ENCODE measurements around the gene HMBS. TPM values are rescaled to one million over a fixed set of nuclear protein-coding genes. Genes with fewer than 3 reads are reported as not detected.
A peak's percentile ranks its signal among the peaks of the same experiment; 100 is the strongest.
"Not testable (repeated sequence)": the region's sequence is repeated elsewhere in the genome, so short reads cannot be mapped to it uniquely, and the experiment has no call there.

HMBS gene
- total RNA-seq, 3 donors from 2014 or later = 5.6 to 21.6 (median 8.9) TPM

DNA sequence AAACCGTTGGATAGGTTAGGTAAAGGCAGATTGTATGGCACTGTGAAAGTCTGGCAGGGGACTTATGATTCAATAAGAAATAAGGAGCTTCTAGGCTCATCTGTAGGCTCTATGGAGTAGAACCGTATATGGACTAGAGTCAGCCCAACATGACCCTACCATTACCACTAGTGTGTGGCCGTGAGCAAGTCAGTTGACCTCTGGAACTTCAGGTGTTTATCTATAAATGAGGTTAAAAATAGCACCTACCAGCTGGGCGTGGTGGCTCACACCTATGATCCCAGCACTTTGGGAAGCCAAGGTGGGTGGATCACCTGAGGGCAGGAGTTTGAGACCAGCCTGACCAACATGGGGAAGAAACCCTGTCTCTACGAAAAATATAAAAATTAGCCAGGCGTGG, 41.1 kb downstream of the HMBS start:
- no peak for DNase-seq (ENCODE audit: low spot score in 2 of 2)
- intact Hi-C loops (cut with DNase I; ENCODE audit: low total_unique reads) = no loop called here
- no peak overlapping the region for H3K27ac ChIP-seq
- H3K4me1 ChIP-seq = peaks cover 4 to 7% of the 10 kb centered on the region in 2 donors
- H3K9me3 ChIP-seq = no peaks in the 10 kb centered on the region
- no peaks in the 10 kb centered on the region for H3K36me3 ChIP-seq
- TF ChIP-seq, protein P1, sequence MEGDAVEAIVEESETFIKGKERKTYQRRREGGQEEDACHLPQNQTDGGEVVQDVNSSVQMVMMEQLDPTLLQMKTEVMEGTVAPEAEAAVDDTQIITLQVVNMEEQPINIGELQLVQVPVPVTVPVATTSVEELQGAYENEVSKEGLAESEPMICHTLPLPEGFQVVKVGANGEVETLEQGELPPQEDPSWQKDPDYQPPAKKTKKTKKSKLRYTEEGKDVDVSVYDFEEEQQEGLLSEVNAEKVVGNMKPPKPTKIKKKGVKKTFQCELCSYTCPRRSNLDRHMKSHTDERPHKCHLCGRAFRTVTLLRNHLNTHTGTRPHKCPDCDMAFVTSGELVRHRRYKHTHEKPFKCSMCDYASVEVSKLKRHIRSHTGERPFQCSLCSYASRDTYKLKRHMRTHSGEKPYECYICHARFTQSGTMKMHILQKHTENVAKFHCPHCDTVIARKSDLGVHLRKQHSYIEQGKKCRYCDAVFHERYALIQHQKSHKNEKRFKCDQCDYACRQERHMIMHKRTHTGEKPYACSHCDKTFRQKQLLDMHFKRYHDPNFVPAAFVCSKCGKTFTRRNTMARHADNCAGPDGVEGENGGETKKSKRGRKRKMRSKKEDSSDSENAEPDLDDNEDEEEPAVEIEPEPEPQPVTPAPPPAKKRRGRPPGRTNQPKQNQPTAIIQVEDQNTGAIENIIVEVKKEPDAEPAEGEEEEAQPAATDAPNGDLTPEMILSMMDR (IDR thresholded peaks at IDR 0.05) = no peak
- no peak for TF ChIP-seq POLR2AphosphoS5 (IDR thresholded peaks at IDR 0.05)
- TF ChIP-seq POLR2A (IDR thresholded peaks at IDR 0.05) = no peak
- H3K4me3 ChIP-seq = no peak overlapping the region
- H3K27me3 ChIP-seq = no peaks in the 10 kb centered on the region

DNA sequence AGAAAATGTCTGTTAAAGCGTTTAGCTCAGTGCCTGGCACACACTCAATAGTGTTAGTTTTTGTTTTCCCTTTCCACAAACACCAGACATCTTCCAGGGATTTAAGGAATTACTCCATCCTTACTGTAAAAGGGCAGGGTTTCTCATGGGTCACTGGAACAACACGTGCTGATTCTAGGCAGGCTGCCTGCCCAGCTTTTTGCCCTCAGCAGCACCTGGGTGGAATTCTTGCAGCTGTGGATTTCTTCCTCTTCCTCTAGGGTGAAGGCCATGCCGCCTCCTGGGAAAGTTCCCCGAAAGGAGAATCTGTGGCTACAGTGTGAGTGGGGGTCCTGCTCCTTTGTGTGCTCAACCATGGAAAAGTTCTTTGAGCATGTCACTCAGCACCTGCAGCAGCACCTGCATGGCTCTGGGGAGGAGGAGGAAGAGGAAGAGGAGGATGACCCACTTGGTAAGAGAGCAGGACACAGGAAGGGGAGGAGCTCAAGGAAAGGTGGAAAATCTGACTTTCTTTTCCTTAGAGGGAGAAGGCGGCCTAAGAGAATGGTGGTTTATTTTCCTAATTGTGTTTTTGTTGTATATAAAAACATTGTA, 42.1 kb downstream of the HMBS start:
- Histone ChIP-seq H3K9me3 (no peaks in the 10 kb centered on the region), H3K27me3 (no peaks in the 10 kb centered on the region), H3K4me1 (peaks cover 4 to 7% of the 10 kb centered on the region in 2 donors), H3K36me3 (no peaks in the 10 kb centered on the region), H3K27ac (no peak overlapping the region), H3K4me3 (no peak overlapping the region)
- TF ChIP-seq POLR2A (IDR thresholded peaks at IDR 0.05) (no peak), POLR2AphosphoS5 (IDR thresholded peaks at IDR 0.05) (no peak)
- TF ChIP-seq, protein P1 (IDR thresholded peaks at IDR 0.05) = no peak
- DNase-seq (ENCODE audit: low spot score in 2 of 2) = no peak
- intact Hi-C loops (cut with DNase I; ENCODE audit: low total_unique reads) = no loop called here

DNA sequence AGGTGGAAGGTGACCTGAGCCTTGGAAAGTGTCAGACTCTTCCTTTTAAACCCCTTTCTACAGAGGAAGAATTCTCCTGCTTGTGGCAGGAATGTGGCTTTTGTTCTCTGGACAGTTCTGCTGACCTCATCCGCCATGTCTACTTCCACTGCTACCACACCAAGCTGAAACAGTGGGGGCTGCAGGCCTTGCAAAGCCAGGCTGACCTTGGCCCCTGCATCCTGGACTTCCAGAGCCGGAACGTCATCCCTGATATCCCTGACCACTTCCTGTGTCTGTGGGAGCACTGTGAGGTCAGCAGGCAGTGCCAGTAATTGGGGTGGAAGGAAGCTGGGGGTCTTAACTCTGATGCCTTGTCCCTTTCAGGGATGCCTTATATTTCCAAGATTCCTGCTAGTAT, 46.0 kb downstream of the HMBS start:
- no peak overlapping the region for H3K27ac ChIP-seq
- TF ChIP-seq, protein P1 (IDR thresholded peaks at IDR 0.05) = no peak
- no peaks in the 10 kb centered on the region for H3K36me3 ChIP-seq
- H3K4me1 ChIP-seq = no peaks in the 10 kb centered on the region
- intact Hi-C loops (cut with DNase I; ENCODE audit: low total_unique reads) = no loop called here
- DNase-seq (ENCODE audit: low spot score in 2 of 2) = no peak
- H3K27me3 ChIP-seq = no peaks in the 10 kb centered on the region
- no peak overlapping the region for H3K4me3 ChIP-seq
- H3K9me3 ChIP-seq = no peaks in the 10 kb centered on the region

DNA sequence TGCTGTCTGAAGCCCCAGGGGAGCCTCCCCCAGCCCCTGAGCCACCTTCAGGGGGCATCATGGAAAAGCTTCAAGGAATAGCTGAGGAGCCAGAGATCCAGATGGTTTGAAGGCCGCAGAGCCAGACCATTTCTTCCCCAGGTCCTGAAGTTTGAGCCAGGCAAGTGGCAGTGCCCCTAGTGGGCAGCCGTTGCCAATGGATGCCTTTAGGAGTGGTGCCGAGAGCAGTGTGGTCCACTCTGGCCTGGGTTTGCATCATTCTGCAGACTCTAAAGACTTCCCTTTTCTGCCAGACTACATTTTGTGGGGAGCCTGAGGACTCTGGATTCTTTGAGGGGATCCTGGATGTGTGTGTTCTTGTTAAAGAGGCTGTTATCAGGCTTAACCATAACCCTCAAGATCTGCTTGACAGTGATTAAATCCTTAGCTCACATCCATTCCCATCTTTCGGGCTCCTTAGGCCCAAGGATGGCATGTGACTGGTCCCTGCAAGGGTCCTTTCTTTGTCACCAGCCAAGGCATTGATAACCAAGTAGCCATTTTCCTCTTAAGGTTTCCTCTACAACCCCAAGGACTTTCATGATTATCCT, 49.8 kb downstream of the HMBS start:
- Histone ChIP-seq H3K27ac (no peak overlapping the region), H3K9me3 (no peaks in the 10 kb centered on the region), H3K4me3 (no peak overlapping the region), H3K4me1 (no peaks in the 10 kb centered on the region), H3K36me3 (no peaks in the 10 kb centered on the region), H3K27me3 (no peaks in the 10 kb centered on the region)
- DNase-seq (ENCODE audit: low spot score in 2 of 2) = no peak
- TF ChIP-seq POLR2A (IDR thresholded peaks at IDR 0.05) (no peak), POLR2AphosphoS5 (IDR thresholded peaks at IDR 0.05) (no peak)
- TF ChIP-seq, protein P1 (IDR thresholded peaks at IDR 0.05) = peak in 1 of 3 donors; percentile 13
- intact Hi-C loops (cut with DNase I; ENCODE audit: low total_unique reads) = no loop called here

DNA sequence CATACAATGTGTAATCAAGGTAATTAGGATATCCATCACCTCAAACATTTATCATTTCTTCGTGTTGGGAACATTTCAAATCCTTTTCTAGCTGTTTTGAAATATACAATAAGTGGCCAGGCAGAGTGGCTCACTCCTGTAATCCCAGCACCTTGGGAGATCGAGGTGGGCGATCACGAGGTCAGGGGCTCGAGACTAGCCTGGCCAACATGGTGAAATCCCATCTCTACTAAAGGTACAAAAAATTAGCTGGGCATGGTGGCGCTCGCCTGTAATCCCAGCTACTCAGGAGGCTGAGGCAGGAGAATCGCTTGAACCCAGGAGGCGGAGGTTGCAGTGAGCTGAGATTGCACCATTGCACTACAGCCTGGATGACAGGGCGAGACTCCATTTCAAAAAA, 54.6 kb downstream of the HMBS start:
- H3K4me3 ChIP-seq; intact Hi-C loops (cut with DNase I; ENCODE audit: low total_unique reads); H3K27me3 ChIP-seq; H3K4me1 ChIP-seq; H3K9me3 ChIP-seq; DNase-seq (ENCODE audit: low spot score in 2 of 2); H3K36me3 ChIP-seq; H3K27ac ChIP-seq: not testable (repeated sequence)

Other genes with a start within 250 kb of the HMBS start
- not detected for gene CXCR5, start 201.0 kb upstream of the HMBS start, total RNA-seq
- 10 to 100 TPM; 13.2 to 15.4 (median 13.3) TPM for gene BCL9L, start 159.0 kb upstream of the HMBS start, total RNA-seq
- not detected for gene UPK2, start 128.6 kb upstream of the HMBS start, total RNA-seq
- gene FOXR1, start 113.1 kb upstream of the HMBS start, total RNA-seq = not detected
- gene CENATAC, start 86.7 kb upstream of the HMBS start, total RNA-seq = 10 to 100 TPM; 42.9 to 75.4 (median 71.1) TPM
- gene RPS25, start 66.5 kb upstream of the HMBS start, total RNA-seq = 1,000 to 10,000 TPM; 1,984 to 3,403 (median 2,926) TPM
- 10 to 100 TPM; 52.6 to 63.7 (median 60.0) TPM for gene TRAPPC4, start 66.1 kb upstream of the HMBS start, total RNA-seq
- gene SLC37A4, start 54.0 kb upstream of the HMBS start, total RNA-seq = 10 to 100 TPM; 21.8 to 25.9 (median 25.3) TPM
- 10 to 100 TPM; 37.0 to 73.7 (median 57.5) TPM for gene HYOU1, start 27.7 kb upstream of the HMBS start, total RNA-seq
- gene VPS11, start 17.1 kb upstream of the HMBS start, total RNA-seq = 10 to 100 TPM; 38.0 to 53.9 (median 46.6) TPM
- 10 to 100 TPM; 18.4 to 32.5 (median 27.2) TPM for gene DPAGT1, start 17.0 kb downstream of the HMBS start, total RNA-seq
- 1 to 10 TPM; 5.1 to 6.9 (median 6.3) TPM for gene C2CD2L, start 22.5 kb downstream of the HMBS start, total RNA-seq
- 10 to 100 TPM; 17.9 to 29.6 (median 29.2) TPM for gene HINFP, start 36.7 kb downstream of the HMBS start, total RNA-seq
- under 1 TPM in 1 of 3 donors, not detected in 2; 0.16 TPM for gene ABCG4, start 64.2 kb downstream of the HMBS start, total RNA-seq
- 10 to 100 TPM; 11.5 to 16.1 (median 13.3) TPM for gene NLRX1, start 83.8 kb downstream of the HMBS start, total RNA-seq
- 1 to 10 TPM in 2 of 3 donors, under 1 TPM in 1; 0.32 to 2.6 (median 1.2) TPM for gene NHERF4, start 100.6 kb downstream of the HMBS start, total RNA-seq
- 10 to 100 TPM; 13.1 to 17.0 (median 14.3) TPM for gene CBL, start 121.5 kb downstream of the HMBS start, total RNA-seq
- 1,000 to 10,000 TPM in 1 of 3 donors, 100 to 1,000 TPM in 2; 170 to 1,725 (median 408) TPM for gene MCAM, start 232.2 kb downstream of the HMBS start, total RNA-seq
- gene RNF26, start 249.6 kb downstream of the HMBS start, total RNA-seq = 10 to 100 TPM in 1 of 3 donors, 1 to 10 TPM in 2; 8.8 to 11.2 (median 9.7) TPM